ENCODE data around the gene KIAA1671. TPM values are rescaled to one million over a fixed set of nuclear protein-coding genes. Genes with fewer than 3 reads are reported as not detected.
A peak's percentile ranks its signal among the peaks of the same experiment; 100 is the strongest.

Gene KIAA1671
- total RNA-seq, 4 donors from 2014 or later, result 83.1 to 162 (median 105) TPM

DNA sequence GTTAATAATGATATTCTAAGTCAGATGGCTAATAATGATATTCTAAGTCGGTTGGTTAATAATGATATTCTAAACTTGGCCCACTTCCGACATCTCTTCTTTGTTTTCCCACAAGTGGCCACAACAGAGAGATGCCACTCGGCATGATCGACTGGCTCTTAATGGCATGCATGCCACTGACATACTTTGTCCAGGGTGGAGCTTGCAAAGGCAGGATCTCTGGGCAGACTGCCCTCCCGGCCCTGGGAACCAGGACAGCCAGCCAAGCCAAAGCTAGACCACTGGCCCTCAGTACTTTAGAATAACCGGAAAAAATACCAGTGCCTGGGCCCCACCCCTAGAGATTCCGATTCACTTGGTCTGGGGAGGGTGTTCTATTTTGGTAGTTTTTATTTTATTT is 78.1 kb downstream of the KIAA1671 start:
- Histone ChIP-seq H3K9me3 (no peaks in the 10 kb centered on the region), H3K4me1 (peaks cover 3 to 46% (median 27%) of the 10 kb centered on the region in 4 donors), H3K36me3 (no peaks in the 10 kb centered on the region), H3K4me3 (no peak overlapping the region), H3K27ac (no peak overlapping the region), H3K27me3 (no peaks in the 10 kb centered on the region)
- DNase-seq, result no peak
- in situ Hi-C loops (cut with MboI; ENCODE audit: low pct_ligation_motif_present in 1 of 4, low pct_unique_long_range_greater_than_20kb in 1 of 4, low sequenced_read_pairs in 3 of 4) (loop anchor here in 1 of 4 donors (25.0 kb wide), 1 partner anchor 268 kb away; the partner anchor contains the start of gene PIWIL3), intact Hi-C loops (cut with DNase I; ENCODE audit: low total_unique reads) (no loop called here)
- 64 to 81% methylated on average over 4 to 7 of the region's 7 CpGs for WGBS, 2 donors (ENCODE audit: low coverage in 1 of 2)
- TF ChIP-seq POLR2AphosphoS5 (IDR thresholded peaks at IDR 0.05) (no peak), POLR2A (IDR thresholded peaks at IDR 0.05) (no peak), EP300 (IDR thresholded peaks at IDR 0.05; ENCODE audit: low read depth) (no peak)
- TF ChIP-seq, protein P1, sequence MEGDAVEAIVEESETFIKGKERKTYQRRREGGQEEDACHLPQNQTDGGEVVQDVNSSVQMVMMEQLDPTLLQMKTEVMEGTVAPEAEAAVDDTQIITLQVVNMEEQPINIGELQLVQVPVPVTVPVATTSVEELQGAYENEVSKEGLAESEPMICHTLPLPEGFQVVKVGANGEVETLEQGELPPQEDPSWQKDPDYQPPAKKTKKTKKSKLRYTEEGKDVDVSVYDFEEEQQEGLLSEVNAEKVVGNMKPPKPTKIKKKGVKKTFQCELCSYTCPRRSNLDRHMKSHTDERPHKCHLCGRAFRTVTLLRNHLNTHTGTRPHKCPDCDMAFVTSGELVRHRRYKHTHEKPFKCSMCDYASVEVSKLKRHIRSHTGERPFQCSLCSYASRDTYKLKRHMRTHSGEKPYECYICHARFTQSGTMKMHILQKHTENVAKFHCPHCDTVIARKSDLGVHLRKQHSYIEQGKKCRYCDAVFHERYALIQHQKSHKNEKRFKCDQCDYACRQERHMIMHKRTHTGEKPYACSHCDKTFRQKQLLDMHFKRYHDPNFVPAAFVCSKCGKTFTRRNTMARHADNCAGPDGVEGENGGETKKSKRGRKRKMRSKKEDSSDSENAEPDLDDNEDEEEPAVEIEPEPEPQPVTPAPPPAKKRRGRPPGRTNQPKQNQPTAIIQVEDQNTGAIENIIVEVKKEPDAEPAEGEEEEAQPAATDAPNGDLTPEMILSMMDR (IDR thresholded peaks at IDR 0.05), result no peak

GRCh38 chr22:25032066-25032465 is 79.5 kb downstream of the KIAA1671 start:
- no peaks in the 10 kb centered on the region for H3K36me3 ChIP-seq
- no peaks in the 10 kb centered on the region for H3K27me3 ChIP-seq
- no peak overlapping the region for H3K27ac ChIP-seq
- no peaks in the 10 kb centered on the region for H3K9me3 ChIP-seq
- in situ Hi-C loops (cut with MboI; ENCODE audit: low pct_ligation_motif_present in 1 of 4, low pct_unique_long_range_greater_than_20kb in 1 of 4, low sequenced_read_pairs in 3 of 4), result loop anchor here in 1 of 4 donors (25.0 kb wide), 1 partner anchor 270 kb away; the partner anchor contains the start of gene PIWIL3
- intact Hi-C loops (cut with DNase I; ENCODE audit: low total_unique reads), result no loop called here
- no peak for DNase-seq
- peaks cover 0 to 43% (median 20%) of the 10 kb centered on the region in 4 donors for H3K4me1 ChIP-seq
- TF ChIP-seq, protein P1 (IDR thresholded peaks at IDR 0.05), result no peak
- TF ChIP-seq POLR2AphosphoS5 (IDR thresholded peaks at IDR 0.05) (no peak), POLR2A (IDR thresholded peaks at IDR 0.05) (no peak), EP300 (IDR thresholded peaks at IDR 0.05; ENCODE audit: low read depth) (no peak)
- WGBS, 2 donors (ENCODE audit: low coverage in 1 of 2), result 31 to 40% methylated on average over 2 of the region's 2 CpGs
- no peak overlapping the region for H3K4me3 ChIP-seq

DNA sequence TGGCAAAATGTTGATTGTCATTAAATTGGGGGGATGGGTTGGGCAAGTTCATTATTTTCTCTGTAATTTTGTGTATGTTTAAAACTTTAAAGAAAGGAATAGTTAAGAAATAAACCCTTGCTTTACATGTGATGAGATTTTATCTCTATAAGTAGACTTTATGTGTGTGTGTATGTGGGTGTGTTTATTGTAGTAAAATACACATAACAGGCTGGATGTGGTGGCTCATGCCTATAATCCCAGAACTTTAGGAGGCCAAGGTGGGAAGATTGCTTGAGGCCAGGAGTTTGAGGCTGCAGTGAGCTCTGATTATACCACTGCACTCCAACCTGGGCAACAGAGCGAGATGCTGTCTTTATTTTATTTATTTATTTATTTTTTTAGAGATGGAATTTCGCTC is 83.2 kb downstream of the KIAA1671 start:
- no peaks in the 10 kb centered on the region for H3K27me3 ChIP-seq
- H3K4me1 ChIP-seq, result peaks cover 0 to 29% (median 6%) of the 10 kb centered on the region in 4 donors
- in situ Hi-C loops (cut with MboI; ENCODE audit: low pct_ligation_motif_present in 1 of 4, low pct_unique_long_range_greater_than_20kb in 1 of 4, low sequenced_read_pairs in 3 of 4), result loop anchor here in 1 of 4 donors (25.0 kb wide), 1 partner anchor 273 kb away; the partner anchor contains the start of gene PIWIL3
- no peak overlapping the region for H3K4me3 ChIP-seq
- H3K9me3 ChIP-seq, result no peaks in the 10 kb centered on the region
- 88 to 100% methylated on average over 2 of the region's 2 CpGs for WGBS, 2 donors (ENCODE audit: low coverage in 1 of 2)
- H3K27ac ChIP-seq, result peak overlapping the region in 3 of 4 donors; percentile 25 to 40 (median 30)
- peaks cover 0 to 9% (median 5%) of the 10 kb centered on the region in 4 donors for H3K36me3 ChIP-seq
- TF ChIP-seq, protein P1 (IDR thresholded peaks at IDR 0.05), result no peak
- no peak for TF ChIP-seq EP300 (IDR thresholded peaks at IDR 0.05; ENCODE audit: low read depth)
- TF ChIP-seq POLR2A (IDR thresholded peaks at IDR 0.05), result no peak
- no peak for TF ChIP-seq POLR2AphosphoS5 (IDR thresholded peaks at IDR 0.05)
- DNase-seq, result no peak
- intact Hi-C loops (cut with DNase I; ENCODE audit: low total_unique reads), result no loop called here

- no peak overlapping the region for H3K4me3 ChIP-seq
- DNase-seq, result no peak
- H3K4me1 ChIP-seq, result peaks cover 0 to 17% (median 4%) of the 10 kb centered on the region in 4 donors
- H3K9me3 ChIP-seq, result no peaks in the 10 kb centered on the region
- TF ChIP-seq, protein P1 (IDR thresholded peaks at IDR 0.05), result no peak
- TF ChIP-seq POLR2AphosphoS5 (IDR thresholded peaks at IDR 0.05), result no peak
- no peak for TF ChIP-seq EP300 (IDR thresholded peaks at IDR 0.05; ENCODE audit: low read depth)
- no peak for TF ChIP-seq POLR2A (IDR thresholded peaks at IDR 0.05)
- in situ Hi-C loops (cut with MboI; ENCODE audit: low pct_ligation_motif_present in 1 of 4, low pct_unique_long_range_greater_than_20kb in 1 of 4, low sequenced_read_pairs in 3 of 4) (loop anchor here in 1 of 4 donors (25.0 kb wide), 1 partner anchor 276 kb away; the partner anchor contains the start of gene PIWIL3), intact Hi-C loops (cut with DNase I; ENCODE audit: low total_unique reads) (no loop called here)
- 75 to 87% methylated on average over 8 of the region's 8 CpGs for WGBS, 2 donors (ENCODE audit: low coverage in 1 of 2)
- H3K27ac ChIP-seq, result no peak overlapping the region
- H3K36me3 ChIP-seq, result peaks cover 0 to 9% (median 5%) of the 10 kb centered on the region in 4 donors
- no peaks in the 10 kb centered on the region for H3K27me3 ChIP-seq
These were observed 85.7 kb downstream of the KIAA1671 start for GRCh38 chr22:25038239-25038638.

All from transverse colon (tissue), 4 donors.